ENCODE measurements around the gene SETD2.

The SETD2 gene

DNA sequence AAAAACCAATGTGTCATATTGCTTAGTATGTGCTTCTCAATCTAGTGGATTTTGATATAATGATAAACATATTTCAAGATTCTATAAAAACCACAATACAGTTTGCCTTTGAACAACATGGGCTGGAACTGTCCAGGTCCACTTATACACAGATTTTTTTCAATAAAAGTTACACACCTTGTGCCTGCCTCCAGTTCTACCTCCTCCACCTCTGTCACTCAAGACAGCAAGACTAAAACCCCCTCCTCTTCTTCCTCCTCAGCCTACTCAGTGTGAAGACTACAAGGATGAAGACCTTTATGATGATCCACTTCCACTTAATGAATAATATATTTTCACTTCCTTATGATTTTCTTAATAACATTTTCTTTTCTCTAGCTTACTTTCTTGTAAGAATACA, 5.7 kb downstream of the SETD2 start:
- H2BK5ac ChIP-seq (ENCODE audit: low read length), result no peak overlapping the region
- no peak overlapping the region for H3K4me2 ChIP-seq (ENCODE audit: low read length)
- no peak overlapping the region for H2BK15ac ChIP-seq (replicated peaks; ENCODE audit: low read depth)
- peaks cover 82% of the 10 kb centered on the region for H3K79me2 ChIP-seq (ENCODE audit: control insufficient read depth, insufficient read depth, low read length)
- no peak overlapping the region for H3K27ac ChIP-seq (ENCODE audit: low read depth, low read length)
- H3K4me3 ChIP-seq (ENCODE audit: low read length), result no peak overlapping the region
- no peak overlapping the region for H2AK5ac ChIP-seq (ENCODE audit: low read length)
- H3K56ac ChIP-seq (ENCODE audit: low read length), result no peak overlapping the region
- no peak overlapping the region for H3K23ac ChIP-seq (ENCODE audit: low read length)
- no peak overlapping the region for H3K9ac ChIP-seq (ENCODE audit: low read length)
- H4K8ac ChIP-seq (ENCODE audit: low read depth, low read length), result no peak overlapping the region
- H3K4me1 ChIP-seq (ENCODE audit: control insufficient read depth, low read depth, low read length), result peaks cover 2% of the 10 kb centered on the region
- H3K27me3 ChIP-seq (ENCODE audit: insufficient read depth, low read length, poor library complexity), result no peaks in the 10 kb centered on the region
- no peak overlapping the region for H4K5ac ChIP-seq (ENCODE audit: low read length)
- no peak for DNase-seq
- H3K79me1 ChIP-seq (ENCODE audit: low read length), result peaks cover 6% of the 10 kb centered on the region
- H3K18ac ChIP-seq (ENCODE audit: low read length), result no peak overlapping the region
- H3K4ac ChIP-seq (ENCODE audit: low read depth, low read length), result no peak overlapping the region
- no peak overlapping the region for H2BK120ac ChIP-seq (ENCODE audit: low read depth, low read length)
- H3K36me3 ChIP-seq (ENCODE audit: control insufficient read depth, insufficient read depth, low read length), result no peaks in the 10 kb centered on the region

DNA sequence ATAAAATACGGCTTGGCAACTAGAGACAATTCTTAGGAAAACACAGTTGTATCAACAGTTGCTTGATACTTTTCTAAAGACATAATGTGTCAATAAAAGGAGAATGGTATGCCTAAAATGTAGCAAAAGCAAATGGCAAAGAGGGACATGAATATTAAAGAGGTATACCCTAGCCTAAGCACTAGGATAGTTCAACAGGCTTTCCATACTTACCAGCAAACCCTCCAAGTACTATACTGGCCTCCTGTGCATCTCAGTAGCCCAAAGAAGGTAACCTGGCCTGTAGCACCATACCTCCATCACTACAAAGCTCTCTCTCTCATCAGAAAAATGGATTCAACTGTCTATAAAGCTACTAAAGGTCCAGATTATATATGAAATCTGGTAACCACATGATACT, 7.5 kb downstream of the SETD2 start:
- no peak for DNase-seq
- Histone ChIP-seq H2BK15ac (replicated peaks; ENCODE audit: low read depth) (no peak overlapping the region), H3K4me1 (ENCODE audit: control insufficient read depth, low read depth, low read length) (peaks cover 2% of the 10 kb centered on the region), H3K27ac (ENCODE audit: low read depth, low read length) (no peak overlapping the region), H2AK5ac (ENCODE audit: low read length) (no peak overlapping the region), H3K36me3 (ENCODE audit: control insufficient read depth, insufficient read depth, low read length) (no peaks in the 10 kb centered on the region), H3K4me2 (ENCODE audit: low read length) (no peak overlapping the region), H3K56ac (ENCODE audit: low read length) (no peak overlapping the region), H4K8ac (ENCODE audit: low read depth, low read length) (no peak overlapping the region), H3K27me3 (ENCODE audit: insufficient read depth, low read length, poor library complexity) (no peaks in the 10 kb centered on the region), H3K79me1 (ENCODE audit: low read length) (peaks cover 11% of the 10 kb centered on the region), H3K23ac (ENCODE audit: low read length) (no peak overlapping the region), H3K4me3 (ENCODE audit: low read length) (no peak overlapping the region), H3K9ac (ENCODE audit: low read length) (no peak overlapping the region), H3K79me2 (ENCODE audit: control insufficient read depth, insufficient read depth, low read length) (peaks cover 77% of the 10 kb centered on the region), H4K5ac (ENCODE audit: low read length) (no peak overlapping the region), H3K4ac (ENCODE audit: low read depth, low read length) (no peak overlapping the region), H2BK5ac (ENCODE audit: low read length) (no peak overlapping the region), H3K18ac (ENCODE audit: low read length) (no peak overlapping the region), H2BK120ac (ENCODE audit: low read depth, low read length) (no peak overlapping the region)
- no CpG with 5 or more reads among the region's 1 CpG for WGBS (ENCODE audit: extremely low coverage, insufficient coverage, low lambda C conversion rate)

DNA sequence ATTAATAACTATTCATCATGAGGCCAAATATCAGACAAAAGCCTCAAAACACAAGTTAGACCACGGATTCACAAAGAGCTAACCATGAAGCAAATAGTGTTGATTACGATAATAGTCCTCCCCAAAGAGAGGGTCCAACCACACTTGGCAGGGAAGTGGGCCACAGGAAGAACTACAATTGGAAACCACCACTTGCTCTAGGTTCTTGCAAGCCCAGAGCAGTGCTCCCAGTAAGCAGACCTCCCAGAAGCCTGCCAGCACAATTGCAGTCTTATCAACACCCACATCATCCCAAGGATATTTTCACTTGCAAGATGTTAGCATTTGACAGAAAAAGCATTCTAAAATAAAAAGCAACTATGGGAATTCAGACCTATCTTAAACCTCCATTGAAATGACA, 11.3 kb downstream of the SETD2 start:
- Histone ChIP-seq H3K79me1 (ENCODE audit: low read length) (peaks cover 10% of the 10 kb centered on the region), H3K56ac (ENCODE audit: low read length) (peak overlapping the region; percentile 25), H2AK5ac (ENCODE audit: low read length) (no peak overlapping the region), H3K27ac (ENCODE audit: low read depth, low read length) (no peak overlapping the region), H2BK120ac (ENCODE audit: low read depth, low read length) (no peak overlapping the region), H2BK15ac (replicated peaks; ENCODE audit: low read depth) (no peak overlapping the region), H4K8ac (ENCODE audit: low read depth, low read length) (no peak overlapping the region), H3K4me2 (ENCODE audit: low read length) (no peak overlapping the region), H3K9ac (ENCODE audit: low read length) (no peak overlapping the region), H3K4me1 (ENCODE audit: control insufficient read depth, low read depth, low read length) (no peaks in the 10 kb centered on the region), H3K18ac (ENCODE audit: low read length) (no peak overlapping the region), H4K5ac (ENCODE audit: low read length) (no peak overlapping the region), H3K36me3 (ENCODE audit: control insufficient read depth, insufficient read depth, low read length) (no peaks in the 10 kb centered on the region), H3K4ac (ENCODE audit: low read depth, low read length) (no peak overlapping the region), H3K4me3 (ENCODE audit: low read length) (no peak overlapping the region), H3K79me2 (ENCODE audit: control insufficient read depth, insufficient read depth, low read length) (peaks cover 67% of the 10 kb centered on the region), H3K27me3 (ENCODE audit: insufficient read depth, low read length, poor library complexity) (no peaks in the 10 kb centered on the region), H3K23ac (ENCODE audit: low read length) (no peak overlapping the region), H2BK5ac (ENCODE audit: low read length) (no peak overlapping the region)
- WGBS (ENCODE audit: extremely low coverage, insufficient coverage, low lambda C conversion rate), result no CpG with 5 or more reads among the region's 2 CpGs
- DNase-seq, result peak; percentile 30

DNA sequence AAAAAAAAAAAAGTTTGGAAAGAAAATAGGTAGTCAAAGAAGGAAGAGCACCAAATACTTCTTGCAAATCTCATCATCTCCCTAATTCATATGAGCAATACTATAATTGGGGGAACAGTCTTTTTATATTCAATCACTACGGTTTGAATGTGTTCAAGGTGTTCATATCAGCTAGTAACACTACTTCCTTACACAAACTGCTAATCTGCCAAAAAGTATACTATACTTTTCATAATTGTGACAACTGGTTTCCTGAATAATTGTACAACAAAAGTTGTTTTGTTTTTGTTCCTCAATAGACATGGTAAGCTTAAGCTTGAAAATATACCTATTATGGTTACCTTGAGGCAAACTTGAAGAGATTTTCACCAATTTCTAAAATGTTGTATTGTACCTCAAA, 12.1 kb downstream of the SETD2 start:
- H3K79me2 ChIP-seq (ENCODE audit: control insufficient read depth, insufficient read depth, low read length), result peaks cover 63% of the 10 kb centered on the region

DNA sequence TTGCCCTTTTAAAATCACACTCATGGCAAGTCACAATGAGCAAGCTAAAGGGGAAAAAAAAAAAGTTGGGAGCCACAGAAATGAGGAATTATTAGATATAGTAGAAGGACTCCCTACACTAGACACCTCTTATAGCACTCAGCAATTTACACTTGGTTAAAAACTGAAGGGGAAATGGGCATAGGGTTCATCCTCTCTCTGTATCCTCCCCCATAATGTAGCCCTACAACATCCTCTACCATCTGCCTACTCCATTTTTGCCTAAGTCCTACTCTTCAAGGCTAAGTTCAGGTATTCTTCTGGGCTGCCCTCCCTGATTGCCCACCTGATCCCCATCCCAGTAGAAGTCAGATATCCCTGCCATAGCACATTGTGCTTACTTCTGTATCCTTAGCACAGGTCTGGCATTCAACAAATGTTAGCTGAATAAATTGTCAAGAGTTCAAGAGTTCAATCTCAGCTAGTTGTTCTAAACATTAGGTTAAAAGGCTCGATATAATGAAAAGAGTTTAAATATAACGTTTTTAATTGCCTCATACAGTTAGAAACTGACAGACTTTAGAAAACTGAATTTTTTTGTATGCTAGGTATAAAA, 14.5 kb downstream of the SETD2 start:
- no CpG with 5 or more reads among the region's 2 CpGs for WGBS (ENCODE audit: extremely low coverage, insufficient coverage, low lambda C conversion rate)

More for the DNA sequence above, 12.1 kb downstream of the SETD2 start:
- Histone ChIP-seq H4K8ac (ENCODE audit: low read depth, low read length) (no peak overlapping the region), H3K36me3 (ENCODE audit: control insufficient read depth, insufficient read depth, low read length) (no peaks in the 10 kb centered on the region), H3K56ac (ENCODE audit: low read length) (no peak overlapping the region), H3K4me3 (ENCODE audit: low read length) (no peak overlapping the region), H3K27ac (ENCODE audit: low read depth, low read length) (no peak overlapping the region), H3K4me2 (ENCODE audit: low read length) (no peak overlapping the region), H2BK15ac (replicated peaks; ENCODE audit: low read depth) (no peak overlapping the region), H2BK120ac (ENCODE audit: low read depth, low read length) (no peak overlapping the region), H4K5ac (ENCODE audit: low read length) (no peak overlapping the region), H3K23ac (ENCODE audit: low read length) (no peak overlapping the region), H2BK5ac (ENCODE audit: low read length) (no peak overlapping the region), H3K4me1 (ENCODE audit: control insufficient read depth, low read depth, low read length) (no peaks in the 10 kb centered on the region), H3K79me1 (ENCODE audit: low read length) (peaks cover 8% of the 10 kb centered on the region), H3K9ac (ENCODE audit: low read length) (no peak overlapping the region), H3K27me3 (ENCODE audit: insufficient read depth, low read length, poor library complexity) (no peaks in the 10 kb centered on the region), H2AK5ac (ENCODE audit: low read length) (no peak overlapping the region), H3K18ac (ENCODE audit: low read length) (no peak overlapping the region), H3K4ac (ENCODE audit: low read depth, low read length) (no peak overlapping the region)
- no peak for DNase-seq
- no CpG with 5 or more reads among the region's 1 CpG for WGBS (ENCODE audit: extremely low coverage, insufficient coverage, low lambda C conversion rate)

DNA sequence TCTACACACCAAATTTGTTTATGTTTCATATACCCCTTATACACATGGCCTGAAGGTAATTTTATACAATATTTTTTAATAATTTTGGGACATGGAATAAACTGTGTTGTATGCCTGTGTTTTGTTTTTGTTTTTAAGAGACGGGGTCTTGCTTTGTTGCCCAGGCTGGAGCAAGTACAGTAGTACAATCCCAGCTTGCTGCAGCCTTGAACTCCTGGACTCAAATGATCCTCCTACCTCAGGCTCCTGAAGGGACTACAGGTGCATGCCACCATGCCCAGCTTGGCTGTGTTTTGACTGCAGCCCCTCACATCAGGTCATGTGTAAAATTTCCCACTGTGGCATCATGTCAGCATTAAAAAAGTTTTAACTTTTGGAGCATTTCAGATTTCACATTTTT, 18.6 kb downstream of the SETD2 start:
- DNase-seq, result no peak
- Histone ChIP-seq H3K79me1 (ENCODE audit: low read length) (peaks cover 5% of the 10 kb centered on the region), H3K4me2 (ENCODE audit: low read length) (no peak overlapping the region), H3K79me2 (ENCODE audit: control insufficient read depth, insufficient read depth, low read length) (peaks cover 57% of the 10 kb centered on the region), H3K27me3 (ENCODE audit: insufficient read depth, low read length, poor library complexity) (no peaks in the 10 kb centered on the region), H2BK5ac (ENCODE audit: low read length) (no peak overlapping the region), H4K5ac (ENCODE audit: low read length) (no peak overlapping the region), H3K27ac (ENCODE audit: low read depth, low read length) (no peak overlapping the region), H4K8ac (ENCODE audit: low read depth, low read length) (no peak overlapping the region), H3K9ac (ENCODE audit: low read length) (no peak overlapping the region), H2BK120ac (ENCODE audit: low read depth, low read length) (no peak overlapping the region), H3K56ac (ENCODE audit: low read length) (no peak overlapping the region), H3K4ac (ENCODE audit: low read depth, low read length) (no peak overlapping the region), H2BK15ac (replicated peaks; ENCODE audit: low read depth) (no peak overlapping the region), H2AK5ac (ENCODE audit: low read length) (no peak overlapping the region), H3K4me1 (ENCODE audit: control insufficient read depth, low read depth, low read length) (no peaks in the 10 kb centered on the region), H3K4me3 (ENCODE audit: low read length) (no peak overlapping the region), H3K23ac (ENCODE audit: low read length) (no peak overlapping the region), H3K36me3 (ENCODE audit: control insufficient read depth, insufficient read depth, low read length) (no peaks in the 10 kb centered on the region), H3K18ac (ENCODE audit: low read length) (no peak overlapping the region)
- no CpG with 5 or more reads among the region's 1 CpG for WGBS (ENCODE audit: extremely low coverage, insufficient coverage, low lambda C conversion rate)

More for the DNA sequence above, 14.5 kb downstream of the SETD2 start:
- peaks cover 8% of the 10 kb centered on the region for H3K79me1 ChIP-seq (ENCODE audit: low read length)
- H3K27me3 ChIP-seq (ENCODE audit: insufficient read depth, low read length, poor library complexity), result no peaks in the 10 kb centered on the region
- no peaks in the 10 kb centered on the region for H3K36me3 ChIP-seq (ENCODE audit: control insufficient read depth, insufficient read depth, low read length)
- H3K4me2 ChIP-seq (ENCODE audit: low read length), result no peak overlapping the region
- no peak overlapping the region for H2BK120ac ChIP-seq (ENCODE audit: low read depth, low read length)
- no peak overlapping the region for H4K8ac ChIP-seq (ENCODE audit: low read depth, low read length)
- no peaks in the 10 kb centered on the region for H3K4me1 ChIP-seq (ENCODE audit: control insufficient read depth, low read depth, low read length)
- H3K18ac ChIP-seq (ENCODE audit: low read length), result no peak overlapping the region
- no peak overlapping the region for H3K4me3 ChIP-seq (ENCODE audit: low read length)
- no peak for DNase-seq
- peaks cover 66% of the 10 kb centered on the region for H3K79me2 ChIP-seq (ENCODE audit: control insufficient read depth, insufficient read depth, low read length)
- no peak overlapping the region for H3K23ac ChIP-seq (ENCODE audit: low read length)
- no peak overlapping the region for H3K4ac ChIP-seq (ENCODE audit: low read depth, low read length)
- no peak overlapping the region for H2AK5ac ChIP-seq (ENCODE audit: low read length)
- H2BK5ac ChIP-seq (ENCODE audit: low read length), result no peak overlapping the region
- H4K5ac ChIP-seq (ENCODE audit: low read length), result no peak overlapping the region
- H3K27ac ChIP-seq (ENCODE audit: low read depth, low read length), result no peak overlapping the region
- no peak overlapping the region for H3K56ac ChIP-seq (ENCODE audit: low read length)
- no peak overlapping the region for H2BK15ac ChIP-seq (replicated peaks; ENCODE audit: low read depth)
- no peak overlapping the region for H3K9ac ChIP-seq (ENCODE audit: low read length)

All from mesendoderm (in vitro differentiated cells).